ENCODE data around the gene TLK1.

DNA sequence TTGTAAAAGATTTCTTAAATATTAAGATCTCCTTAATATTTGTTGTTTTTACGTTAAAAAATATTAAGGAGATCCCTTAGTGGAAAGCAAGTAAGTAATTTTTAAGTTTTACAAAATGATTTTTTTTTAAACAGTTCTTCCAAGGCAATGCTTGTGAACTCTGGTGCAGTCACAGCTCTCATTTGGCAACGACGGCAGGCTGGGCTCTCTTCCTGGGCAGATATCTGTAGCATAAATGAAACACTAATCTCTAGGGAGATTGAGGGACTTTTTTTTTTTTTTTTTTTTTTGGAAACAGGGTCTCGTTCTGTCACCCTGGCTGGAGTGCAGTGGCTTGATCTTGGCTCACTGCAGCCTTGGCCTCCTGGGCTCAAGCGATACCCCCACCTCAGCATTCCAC lies 193.1 kb downstream of the TLK1 start:
- TF ChIP-seq CTCF (conservative IDR thresholded peaks at IDR 0.05) = no peak
- TF ChIP-seq EZH2 (IDR thresholded peaks at IDR 0.05; ENCODE audit: low read depth) = no peak

Data from PC-9 (cell line).